Measurements from ENCODE around the gene GPR4.

Gene GPR4

DNA sequence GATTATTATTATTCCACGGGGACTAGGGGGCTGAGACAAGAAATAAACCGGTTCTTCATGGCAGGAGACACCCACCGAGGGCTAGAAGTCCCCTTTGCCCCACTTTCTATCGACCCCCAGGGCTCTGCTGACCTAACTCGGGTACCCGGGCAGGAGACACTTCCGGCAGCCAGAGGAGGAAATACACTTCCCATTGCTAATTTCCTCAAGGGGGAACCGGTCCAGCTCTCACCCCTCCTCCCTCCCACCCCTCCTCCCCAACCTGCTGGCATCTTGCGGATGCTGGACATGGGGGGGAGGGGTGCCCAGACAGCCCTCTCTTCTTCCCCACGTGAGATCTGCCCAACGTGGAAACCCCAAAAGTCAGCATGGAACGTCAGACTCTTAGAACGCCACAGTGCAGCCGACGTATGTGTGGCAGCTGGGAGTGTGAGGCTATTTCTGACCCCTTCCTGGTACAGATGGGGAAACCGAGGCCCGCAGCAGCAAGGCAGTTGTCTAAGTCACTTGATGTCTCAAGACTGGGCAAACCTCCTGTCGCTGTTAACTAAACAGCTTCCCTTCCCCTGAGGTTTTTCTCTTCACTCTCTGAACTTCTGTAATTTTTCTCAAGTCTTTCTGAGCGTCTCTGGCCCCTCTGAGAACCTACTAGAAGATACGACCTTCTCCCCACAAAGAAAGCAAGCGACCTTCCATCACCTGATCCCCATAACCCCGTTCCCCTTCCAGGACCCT lies 3.6 kb downstream of the GPR4 start:
- peak; percentile 25; the same call in 2 of the 3 replicates for ATAC-seq
- TF ChIP-seq TOX (CRISPR knock-in tag; IDR thresholded peaks at IDR 0.05; ENCODE audit: borderline replicate concordance) (no peak), ARNTL (CRISPR knock-in tag; IDR thresholded peaks at IDR 0.05; ENCODE audit: borderline replicate concordance, low read depth) (no peak), ZFP30 (CRISPR knock-in tag; IDR thresholded peaks at IDR 0.05) (no peak), CSDC2 (CRISPR knock-in tag; IDR thresholded peaks at IDR 0.05) (no peak), SNAI2 (CRISPR knock-in tag; IDR thresholded peaks at IDR 0.05) (no peak), GLIS3 (CRISPR knock-in tag; IDR thresholded peaks at IDR 0.05) (no peak), ESRRG (CRISPR knock-in tag; IDR thresholded peaks at IDR 0.05) (no peak), BACH2 (CRISPR knock-in tag; IDR thresholded peaks at IDR 0.05; ENCODE audit: borderline replicate concordance) (no peak), ZNF565 (CRISPR knock-in tag; conservative IDR thresholded peaks at IDR 0.05; ENCODE audit: low read depth) (no peak), PPARA (CRISPR knock-in tag; IDR thresholded peaks at IDR 0.05; ENCODE audit: borderline replicate concordance) (no peak), TCF4 (CRISPR knock-in tag; IDR thresholded peaks at IDR 0.05; ENCODE audit: borderline replicate concordance) (no peak)
- TF ChIP-seq, protein P1, sequence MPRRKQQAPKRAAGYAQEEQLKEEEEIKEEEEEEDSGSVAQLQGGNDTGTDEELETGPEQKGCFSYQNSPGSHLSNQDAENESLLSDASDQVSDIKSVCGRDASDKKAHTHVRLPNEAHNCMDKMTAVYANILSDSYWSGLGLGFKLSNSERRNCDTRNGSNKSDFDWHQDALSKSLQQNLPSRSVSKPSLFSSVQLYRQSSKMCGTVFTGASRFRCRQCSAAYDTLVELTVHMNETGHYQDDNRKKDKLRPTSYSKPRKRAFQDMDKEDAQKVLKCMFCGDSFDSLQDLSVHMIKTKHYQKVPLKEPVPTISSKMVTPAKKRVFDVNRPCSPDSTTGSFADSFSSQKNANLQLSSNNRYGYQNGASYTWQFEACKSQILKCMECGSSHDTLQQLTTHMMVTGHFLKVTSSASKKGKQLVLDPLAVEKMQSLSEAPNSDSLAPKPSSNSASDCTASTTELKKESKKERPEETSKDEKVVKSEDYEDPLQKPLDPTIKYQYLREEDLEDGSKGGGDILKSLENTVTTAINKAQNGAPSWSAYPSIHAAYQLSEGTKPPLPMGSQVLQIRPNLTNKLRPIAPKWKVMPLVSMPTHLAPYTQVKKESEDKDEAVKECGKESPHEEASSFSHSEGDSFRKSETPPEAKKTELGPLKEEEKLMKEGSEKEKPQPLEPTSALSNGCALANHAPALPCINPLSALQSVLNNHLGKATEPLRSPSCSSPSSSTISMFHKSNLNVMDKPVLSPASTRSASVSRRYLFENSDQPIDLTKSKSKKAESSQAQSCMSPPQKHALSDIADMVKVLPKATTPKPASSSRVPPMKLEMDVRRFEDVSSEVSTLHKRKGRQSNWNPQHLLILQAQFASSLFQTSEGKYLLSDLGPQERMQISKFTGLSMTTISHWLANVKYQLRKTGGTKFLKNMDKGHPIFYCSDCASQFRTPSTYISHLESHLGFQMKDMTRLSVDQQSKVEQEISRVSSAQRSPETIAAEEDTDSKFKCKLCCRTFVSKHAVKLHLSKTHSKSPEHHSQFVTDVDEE (CRISPR knock-in tag; IDR thresholded peaks at IDR 0.05) = no peak
- TF ChIP-seq, protein P2, sequence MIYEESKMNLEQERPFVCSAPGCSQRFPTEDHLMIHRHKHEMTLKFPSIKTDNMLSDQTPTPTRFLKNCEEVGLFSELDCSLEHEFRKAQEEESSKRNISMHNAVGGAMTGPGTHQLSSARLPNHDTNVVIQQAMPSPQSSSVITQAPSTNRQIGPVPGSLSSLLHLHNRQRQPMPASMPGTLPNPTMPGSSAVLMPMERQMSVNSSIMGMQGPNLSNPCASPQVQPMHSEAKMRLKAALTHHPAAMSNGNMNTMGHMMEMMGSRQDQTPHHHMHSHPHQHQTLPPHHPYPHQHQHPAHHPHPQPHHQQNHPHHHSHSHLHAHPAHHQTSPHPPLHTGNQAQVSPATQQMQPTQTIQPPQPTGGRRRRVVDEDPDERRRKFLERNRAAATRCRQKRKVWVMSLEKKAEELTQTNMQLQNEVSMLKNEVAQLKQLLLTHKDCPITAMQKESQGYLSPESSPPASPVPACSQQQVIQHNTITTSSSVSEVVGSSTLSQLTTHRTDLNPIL (CRISPR knock-in tag; IDR thresholded peaks at IDR 0.05; ENCODE audit: low read depth) = no peak

DNA sequence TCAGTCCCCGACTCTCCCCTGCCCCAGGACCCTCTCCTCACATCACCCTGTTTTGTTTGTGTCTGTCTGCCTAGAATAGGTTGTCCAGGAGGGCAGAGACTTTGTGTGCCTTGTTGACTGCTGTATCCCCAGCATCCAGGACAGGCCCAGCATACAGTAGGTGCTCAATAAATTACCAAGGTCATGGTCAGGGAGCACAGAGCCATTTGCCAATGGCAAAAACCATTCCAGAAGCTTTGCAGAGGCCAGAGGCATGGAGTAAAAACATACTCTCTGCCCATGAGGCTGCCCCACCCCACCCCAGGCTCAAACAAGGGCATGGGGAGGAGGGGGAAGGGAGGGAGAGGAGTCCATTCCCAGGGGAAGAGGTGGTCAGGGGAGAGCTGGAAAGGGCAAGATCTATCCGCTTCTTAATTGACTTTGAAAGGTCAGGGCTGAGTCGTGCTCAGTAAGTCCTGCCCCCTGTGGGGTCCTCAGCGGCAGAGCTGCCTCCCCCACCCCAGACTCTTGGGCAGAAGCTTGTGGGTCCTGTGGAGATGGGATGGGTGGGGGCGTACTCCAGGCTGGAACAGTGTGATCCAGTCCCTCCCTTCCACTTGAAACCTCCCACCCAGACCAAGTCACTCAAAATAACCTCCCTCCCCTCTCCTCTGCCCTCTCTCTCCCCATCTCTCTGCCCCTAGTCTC lies 4.4 kb downstream of the GPR4 start:
- ATAC-seq = no peak

More for the DNA sequence above, 4.4 kb downstream of the GPR4 start:
- TF ChIP-seq, protein P1 (CRISPR knock-in tag; IDR thresholded peaks at IDR 0.05) = no peak
- TF ChIP-seq, protein P3, sequence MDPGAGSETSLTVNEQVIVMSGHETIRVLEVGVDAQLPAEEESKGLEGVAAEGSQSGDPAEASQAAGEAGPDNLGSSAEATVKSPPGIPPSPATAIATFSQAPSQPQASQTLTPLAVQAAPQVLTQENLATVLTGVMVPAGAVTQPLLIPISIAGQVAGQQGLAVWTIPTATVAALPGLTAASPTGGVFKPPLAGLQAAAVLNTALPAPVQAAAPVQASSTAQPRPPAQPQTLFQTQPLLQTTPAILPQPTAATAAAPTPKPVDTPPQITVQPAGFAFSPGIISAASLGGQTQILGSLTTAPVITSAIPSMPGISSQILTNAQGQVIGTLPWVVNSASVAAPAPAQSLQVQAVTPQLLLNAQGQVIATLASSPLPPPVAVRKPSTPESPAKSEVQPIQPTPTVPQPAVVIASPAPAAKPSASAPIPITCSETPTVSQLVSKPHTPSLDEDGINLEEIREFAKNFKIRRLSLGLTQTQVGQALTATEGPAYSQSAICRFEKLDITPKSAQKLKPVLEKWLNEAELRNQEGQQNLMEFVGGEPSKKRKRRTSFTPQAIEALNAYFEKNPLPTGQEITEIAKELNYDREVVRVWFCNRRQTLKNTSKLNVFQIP (CRISPR knock-in tag; IDR thresholded peaks at IDR 0.05; ENCODE audit: borderline replicate concordance, low read depth) = no peak
- TF ChIP-seq RARB (CRISPR knock-in tag; IDR thresholded peaks at IDR 0.05) (no peak), ZNF70 (CRISPR knock-in tag; IDR thresholded peaks at IDR 0.05) (no peak), TCF4 (CRISPR knock-in tag; IDR thresholded peaks at IDR 0.05; ENCODE audit: borderline replicate concordance) (no peak), BACH2 (CRISPR knock-in tag; IDR thresholded peaks at IDR 0.05; ENCODE audit: borderline replicate concordance) (no peak), TOX (CRISPR knock-in tag; IDR thresholded peaks at IDR 0.05; ENCODE audit: borderline replicate concordance) (no peak), SNAI2 (CRISPR knock-in tag; IDR thresholded peaks at IDR 0.05) (no peak), ZFP30 (CRISPR knock-in tag; IDR thresholded peaks at IDR 0.05) (no peak), ZNF565 (CRISPR knock-in tag; conservative IDR thresholded peaks at IDR 0.05; ENCODE audit: low read depth) (no peak), CSDC2 (CRISPR knock-in tag; IDR thresholded peaks at IDR 0.05) (no peak)
- TF ChIP-seq, protein P4, sequence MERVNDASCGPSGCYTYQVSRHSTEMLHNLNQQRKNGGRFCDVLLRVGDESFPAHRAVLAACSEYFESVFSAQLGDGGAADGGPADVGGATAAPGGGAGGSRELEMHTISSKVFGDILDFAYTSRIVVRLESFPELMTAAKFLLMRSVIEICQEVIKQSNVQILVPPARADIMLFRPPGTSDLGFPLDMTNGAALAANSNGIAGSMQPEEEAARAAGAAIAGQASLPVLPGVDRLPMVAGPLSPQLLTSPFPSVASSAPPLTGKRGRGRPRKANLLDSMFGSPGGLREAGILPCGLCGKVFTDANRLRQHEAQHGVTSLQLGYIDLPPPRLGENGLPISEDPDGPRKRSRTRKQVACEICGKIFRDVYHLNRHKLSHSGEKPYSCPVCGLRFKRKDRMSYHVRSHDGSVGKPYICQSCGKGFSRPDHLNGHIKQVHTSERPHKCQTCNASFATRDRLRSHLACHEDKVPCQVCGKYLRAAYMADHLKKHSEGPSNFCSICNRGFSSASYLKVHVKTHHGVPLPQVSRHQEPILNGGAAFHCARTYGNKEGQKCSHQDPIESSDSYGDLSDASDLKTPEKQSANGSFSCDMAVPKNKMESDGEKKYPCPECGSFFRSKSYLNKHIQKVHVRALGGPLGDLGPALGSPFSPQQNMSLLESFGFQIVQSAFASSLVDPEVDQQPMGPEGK (CRISPR knock-in tag; IDR thresholded peaks at IDR 0.05; ENCODE audit: borderline replicate concordance) = no peak
- TF ChIP-seq, protein P5, sequence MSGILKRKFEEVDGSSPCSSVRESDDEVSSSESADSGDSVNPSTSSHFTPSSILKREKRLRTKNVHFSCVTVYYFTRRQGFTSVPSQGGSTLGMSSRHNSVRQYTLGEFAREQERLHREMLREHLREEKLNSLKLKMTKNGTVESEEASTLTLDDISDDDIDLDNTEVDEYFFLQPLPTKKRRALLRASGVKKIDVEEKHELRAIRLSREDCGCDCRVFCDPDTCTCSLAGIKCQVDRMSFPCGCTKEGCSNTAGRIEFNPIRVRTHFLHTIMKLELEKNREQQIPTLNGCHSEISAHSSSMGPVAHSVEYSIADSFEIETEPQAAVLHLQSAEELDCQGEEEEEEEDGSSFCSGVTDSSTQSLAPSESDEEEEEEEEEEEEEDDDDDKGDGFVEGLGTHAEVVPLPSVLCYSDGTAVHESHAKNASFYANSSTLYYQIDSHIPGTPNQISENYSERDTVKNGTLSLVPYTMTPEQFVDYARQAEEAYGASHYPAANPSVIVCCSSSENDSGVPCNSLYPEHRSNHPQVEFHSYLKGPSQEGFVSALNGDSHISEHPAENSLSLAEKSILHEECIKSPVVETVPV (CRISPR knock-in tag; IDR thresholded peaks at IDR 0.05) = no peak

All from SK-N-SH treated with all-trans-retinoic acid at 6 μM for 48 hours (cell line).